GM06990 (cell line): ENCODE data around the gene BRSK1.
A peak's percentile ranks its signal among the peaks of the same experiment; 100 is the strongest.

Experiments used
- DNase-seq: peaks from one replicate; pipeline ENCODE4 v3.0.0-alpha.2; 2011; ENCODE audit not compliant: insufficient read length; ENCODE audit errors: extremely low read depth
- H3K27me3 ChIP-seq: replicated peaks from 2 replicates; pipeline ENCODE4 v1.6.0; 2011; ENCODE audit warnings: low read length; ENCODE audit not compliant: control insufficient read depth, insufficient read depth
- H3K36me3 ChIP-seq: 2 replicates; pipeline ENCODE4 v1.5.1; 2011; ENCODE audit warnings: low read length; ENCODE audit not compliant: control insufficient read depth, insufficient read depth
- H3K4me3 ChIP-seq: replicated peaks from 2 replicates; pipeline ENCODE4 v1.5.1; 2011; ENCODE audit warnings: low read depth, mild to moderate bottlenecking, control low read depth, low read length
- TF ChIP-seq, protein P1 (sequence below): IDR thresholded peaks from 2 replicates; pipeline ENCODE4 v1.5.1; 2011; ENCODE audit warnings: low read length, control low read depth, mild to moderate bottlenecking, inconsistent platforms; ENCODE audit not compliant: insufficient read depth, poor library complexity, severe bottlenecking

The BRSK1 gene

DNA sequence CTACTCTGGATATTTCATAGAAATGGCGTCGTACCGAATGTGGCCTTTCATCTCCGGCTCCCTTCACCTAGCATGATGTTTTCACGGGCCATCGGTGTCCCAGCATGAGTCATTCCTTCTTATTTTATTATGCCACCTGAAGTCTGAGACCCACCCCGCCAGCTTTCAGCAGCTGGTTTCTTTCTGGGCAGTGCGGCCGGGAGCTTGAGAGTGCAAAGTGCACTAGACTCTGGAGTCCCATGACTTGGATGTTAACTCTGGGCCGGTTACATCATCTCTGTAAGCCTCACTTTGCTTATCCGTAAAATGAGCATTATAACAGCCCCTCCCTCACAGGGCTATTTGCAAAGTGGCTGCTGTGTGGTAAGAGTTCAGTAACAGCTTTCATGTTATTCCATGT, 50.1 kb downstream of the BRSK1 start:
- DNase-seq: no peak

DNA sequence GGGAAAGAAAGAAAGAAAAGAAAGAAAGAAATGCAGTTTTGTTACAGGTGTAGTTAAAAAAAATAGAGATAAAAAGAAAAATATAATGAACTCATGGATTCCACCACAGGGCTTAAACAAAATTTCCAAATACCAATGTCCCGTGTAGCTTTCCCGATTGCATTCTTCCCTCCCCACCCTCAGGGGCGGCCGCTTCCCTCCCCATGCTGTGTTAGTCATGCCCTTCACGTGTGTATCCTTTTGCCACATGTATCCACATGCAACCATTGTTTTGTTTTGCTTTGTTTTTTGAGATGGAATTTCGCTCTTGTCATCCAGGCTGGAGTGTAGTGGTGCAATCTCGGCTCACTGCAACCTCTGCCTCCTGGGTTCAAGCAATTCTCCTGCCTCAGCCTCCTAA, 52.3 kb downstream of the BRSK1 start:
- no peak for DNase-seq
- Histone ChIP-seq H3K4me3 (no peak overlapping the region), H3K36me3 (no peaks in the 10 kb centered on the region), H3K27me3 (no peaks in the 10 kb centered on the region)
- TF ChIP-seq, protein P1, sequence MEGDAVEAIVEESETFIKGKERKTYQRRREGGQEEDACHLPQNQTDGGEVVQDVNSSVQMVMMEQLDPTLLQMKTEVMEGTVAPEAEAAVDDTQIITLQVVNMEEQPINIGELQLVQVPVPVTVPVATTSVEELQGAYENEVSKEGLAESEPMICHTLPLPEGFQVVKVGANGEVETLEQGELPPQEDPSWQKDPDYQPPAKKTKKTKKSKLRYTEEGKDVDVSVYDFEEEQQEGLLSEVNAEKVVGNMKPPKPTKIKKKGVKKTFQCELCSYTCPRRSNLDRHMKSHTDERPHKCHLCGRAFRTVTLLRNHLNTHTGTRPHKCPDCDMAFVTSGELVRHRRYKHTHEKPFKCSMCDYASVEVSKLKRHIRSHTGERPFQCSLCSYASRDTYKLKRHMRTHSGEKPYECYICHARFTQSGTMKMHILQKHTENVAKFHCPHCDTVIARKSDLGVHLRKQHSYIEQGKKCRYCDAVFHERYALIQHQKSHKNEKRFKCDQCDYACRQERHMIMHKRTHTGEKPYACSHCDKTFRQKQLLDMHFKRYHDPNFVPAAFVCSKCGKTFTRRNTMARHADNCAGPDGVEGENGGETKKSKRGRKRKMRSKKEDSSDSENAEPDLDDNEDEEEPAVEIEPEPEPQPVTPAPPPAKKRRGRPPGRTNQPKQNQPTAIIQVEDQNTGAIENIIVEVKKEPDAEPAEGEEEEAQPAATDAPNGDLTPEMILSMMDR: no peak

More for the DNA sequence above, 50.1 kb downstream of the BRSK1 start:
- TF ChIP-seq, protein P1: no peak
- H3K4me3 ChIP-seq: no peak overlapping the region
- no peaks in the 10 kb centered on the region for H3K27me3 ChIP-seq
- H3K36me3 ChIP-seq: no peaks in the 10 kb centered on the region

DNA sequence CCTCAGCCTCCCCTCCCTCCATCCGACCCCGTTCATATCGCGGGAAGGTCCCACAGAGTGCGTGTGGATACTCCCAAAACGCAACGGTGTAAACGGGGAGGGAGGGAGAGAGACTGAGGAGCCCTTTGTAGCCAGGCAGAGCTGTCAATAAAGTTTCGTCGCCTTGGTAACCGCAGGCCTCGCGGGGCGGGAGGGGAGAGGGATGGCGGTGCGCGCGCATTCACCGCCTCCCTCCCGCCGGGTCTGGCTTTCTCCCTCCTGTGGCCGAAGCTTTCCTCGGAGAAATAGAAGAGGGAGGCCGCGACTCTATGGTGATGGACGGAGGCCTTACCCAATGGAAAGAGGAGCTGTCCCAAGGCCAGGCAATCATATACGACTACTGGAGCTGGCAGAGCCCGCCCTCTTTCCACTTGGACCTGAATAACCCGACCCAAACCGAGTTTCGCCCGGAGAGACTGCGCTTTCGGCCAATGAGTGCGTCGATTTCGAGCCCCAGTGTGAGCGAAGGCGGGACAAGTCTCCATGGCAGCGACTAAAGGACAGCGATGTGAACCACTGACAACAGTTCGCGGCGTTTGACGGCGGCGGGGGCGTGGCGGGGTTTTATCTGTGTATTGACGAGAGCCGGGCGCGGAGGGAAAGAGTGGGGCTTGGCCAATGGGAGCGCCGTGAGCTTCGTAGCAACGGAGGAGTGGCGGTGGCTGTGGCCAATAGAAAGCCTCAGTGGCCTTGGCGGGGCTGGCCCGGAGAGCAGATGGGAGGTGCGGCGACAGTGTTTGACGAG, 55.5 kb downstream of the BRSK1 start, which contains the start of gene KMT5C:
TSS of gene KMT5C (plus strand) at position 772 of the 784 bp plus-strand sequence. CDS start 2,061 bp downstream, outside the sequence.
- Histone ChIP-seq H3K4me3 (peak within 1 kb of the TSS; percentile 71), H3K36me3 (no peaks in the 10 kb centered on the region; the same call in none of the 2 replicates), H3K27me3 (no peaks in the 10 kb centered on the region)
- TF ChIP-seq, protein P1: no peak
- DNase-seq: peak; percentile 100

DNA sequence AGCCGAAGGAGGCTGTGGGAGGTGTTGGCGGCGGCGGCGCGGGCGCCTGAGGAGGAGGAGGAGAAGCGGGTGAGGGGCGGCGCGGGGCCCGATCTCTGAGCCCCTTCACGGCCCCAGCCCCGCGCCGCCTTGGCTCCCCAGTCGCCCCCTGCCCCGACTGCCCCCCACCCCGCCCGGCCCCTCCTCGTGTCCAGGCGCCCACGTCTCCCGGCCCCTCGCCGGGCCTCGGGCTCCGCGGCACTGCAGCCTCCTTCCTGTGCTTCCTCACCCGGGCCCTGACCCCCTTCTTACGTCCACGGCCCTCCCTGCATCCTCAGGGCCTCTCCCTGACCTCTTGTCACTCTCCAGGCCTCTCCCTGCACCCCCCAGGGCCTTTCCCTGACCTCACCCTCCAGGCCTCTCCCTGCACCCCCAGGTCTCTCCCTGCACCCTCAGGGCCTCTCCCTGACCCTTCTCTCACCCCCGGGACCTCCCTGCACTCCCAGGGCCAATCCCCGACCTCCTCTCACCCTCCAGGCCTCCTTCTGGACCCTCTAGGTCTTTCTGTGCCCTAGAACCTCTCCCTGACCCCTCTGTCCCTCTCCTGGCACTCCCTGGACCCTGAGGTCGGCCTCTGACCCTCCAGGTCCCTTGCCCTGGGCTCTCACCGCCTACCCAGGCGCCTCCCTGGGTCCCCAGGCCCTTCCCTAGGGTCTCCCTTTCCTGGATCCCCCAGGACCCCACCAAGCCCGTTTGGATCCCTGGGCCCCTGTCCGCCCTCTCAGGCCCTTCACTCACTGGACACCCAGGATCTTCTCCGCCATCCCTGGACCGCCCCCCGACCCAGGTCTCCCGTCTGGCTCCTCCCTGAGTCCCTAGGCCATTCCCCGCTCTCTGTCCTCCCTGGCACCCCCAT, 56.3 kb downstream of the BRSK1 start:
- Histone ChIP-seq H3K27me3 (no peaks in the 10 kb centered on the region), H3K36me3 (no peaks in the 10 kb centered on the region; the same call in none of the 2 replicates), H3K4me3 (peak overlapping the region; percentile 71)
- no peak for DNase-seq
- TF ChIP-seq, protein P1: no peak

DNA sequence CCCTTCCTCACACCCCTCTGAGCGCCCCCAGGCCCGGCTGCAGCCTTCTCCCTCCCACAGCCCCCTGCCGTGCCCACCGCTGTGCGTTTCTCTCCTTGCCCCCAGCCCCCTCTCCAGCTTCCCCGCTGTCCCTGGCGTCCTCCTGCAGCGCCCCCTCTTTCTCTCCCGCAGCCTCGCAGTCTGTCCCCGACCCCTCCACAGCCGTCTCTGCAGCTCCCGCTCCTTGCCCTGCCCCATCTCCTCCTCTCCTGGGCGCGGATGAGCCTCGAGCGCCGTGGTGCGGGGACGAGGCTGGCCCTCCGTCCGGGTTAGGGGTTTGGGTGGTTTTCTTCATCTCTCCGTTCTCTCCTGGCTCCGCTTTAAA, 57.0 kb downstream of the BRSK1 start:
- H3K36me3 ChIP-seq: no peaks in the 10 kb centered on the region; the same call in none of the 2 replicates
- TF ChIP-seq, protein P1: peak; percentile 31
- DNase-seq: no peak

More for the DNA sequence above, 57.0 kb downstream of the BRSK1 start:
- H3K4me3 ChIP-seq: peak overlapping the region; percentile 71
- no peaks in the 10 kb centered on the region for H3K27me3 ChIP-seq
